IMR-90 (cell line): ENCODE data around the gene CD1C. TPM values are rescaled to one million over a fixed set of nuclear protein-coding genes. Genes with fewer than 3 reads are reported as not detected.
A peak's percentile ranks its signal among the peaks of the same experiment; 100 is the strongest.

Experiments
- ATAC-seq: fragments of 200-7000 bp; cut with Tn5 transposase; 2 replicates; pipeline ENCODE4 v1.9.1; 2020; ENCODE audit warnings: low read depth, mild to moderate bottlenecking, moderate library complexity
- Bru-seq: library from RNA; stranded (reverse); fragments of 400-500 nt; gene quantifications from one replicate; lab custom pipeline; 2021; lab: Mats Ljungman, UMichigan
- BruChase-seq, 2 experiments: library from RNA; stranded (reverse); fragments of 400-500 nt; gene quantifications; one replicate each; lab custom pipeline; 2021; lab: Mats Ljungman, UMichigan
- BruUV-seq: library from RNA; stranded (reverse); fragments of 400-500 nt; replicated peaks from 2 replicates; lab custom pipeline; 2021; lab: Mats Ljungman, UMichigan
- CTCF ChIA-PET: fragments of 300-600 bp; formaldehyde crosslinking; extraction: SDS; loops from one replicate; lab custom pipeline; 2021; ENCODE audit warnings: antibody characterized with exemption; lab: Yijun Ruan, JAX
- POLR2A ChIA-PET: fragments of 300-600 bp; sonication (Branson Sonifier 250); formaldehyde crosslinking; loops from one replicate; lab custom pipeline; 2022; ENCODE audit warnings: antibody characterized with exemption; ENCODE audit not compliant: unreplicated experiment; lab: Charles Lee
- DNase-seq: peaks from one replicate; pipeline ENCODE4 v3.0.0; 2013
- H2AFZ ChIP-seq: replicated peaks from 2 replicates; pipeline ENCODE3; 2013; ENCODE audit warnings: low read length, mild to moderate bottlenecking; ENCODE audit not compliant: poor library complexity
- H2AK5ac ChIP-seq: 2 replicates; pipeline ENCODE4 v1.6.1; 2013; ENCODE audit warnings: low read depth, low read length, inconsistent platforms
- H2AK9ac ChIP-seq: replicated peaks from 2 replicates; pipeline ENCODE3; 2013; ENCODE audit warnings: mild to moderate bottlenecking, low read depth, low read length, moderate library complexity; ENCODE audit not compliant: poor library complexity
- H2BK120ac ChIP-seq: 2 replicates; pipeline ENCODE4 v1.6.1; 2013; ENCODE audit warnings: low read depth, low read length, inconsistent platforms
- H2BK15ac ChIP-seq: 3 replicates; pipeline ENCODE4 v1.6.1; 2013; ENCODE audit warnings: low read depth, low read length, inconsistent platforms
- H2BK20ac ChIP-seq: 2 replicates; pipeline ENCODE4 v1.6.1; 2013; ENCODE audit warnings: low read depth, mild to moderate bottlenecking, inconsistent platforms, low read length, moderate library complexity
- H2BK5ac ChIP-seq: 2 replicates; pipeline ENCODE4 v1.6.1; 2013; ENCODE audit warnings: mild to moderate bottlenecking, low read depth, low read length, inconsistent platforms; ENCODE audit not compliant: poor library complexity, severe bottlenecking
- H3K14ac ChIP-seq: replicated peaks from 2 replicates; pipeline ENCODE4 v1.6.1; 2013; ENCODE audit warnings: low read depth, low read length, inconsistent platforms
- H3K18ac ChIP-seq: 2 replicates; pipeline ENCODE4 v1.6.1; 2013; ENCODE audit warnings: low read depth, low read length, control low read depth
- H3K23ac ChIP-seq: 2 replicates; pipeline ENCODE4 v1.6.1; 2013; ENCODE audit warnings: low read depth, low read length, inconsistent platforms
- H3K27ac ChIP-seq: 2 replicates; pipeline ENCODE4 v1.5.1; 2013; ENCODE audit warnings: mild to moderate bottlenecking, control low read depth, low read length; ENCODE audit not compliant: insufficient read depth
- H3K27me3 ChIP-seq: 2 replicates; pipeline ENCODE4 v1.6.1; 2013; ENCODE audit warnings: low read length; ENCODE audit not compliant: control insufficient read depth, insufficient read depth
- H3K36me3 ChIP-seq: 2 replicates; pipeline ENCODE4 v1.6.1; 2013; ENCODE audit warnings: low read length, mixed read lengths; ENCODE audit not compliant: control insufficient read depth, insufficient read depth
- H3K4ac ChIP-seq: 2 replicates; pipeline ENCODE4 v1.6.1; 2013; ENCODE audit warnings: low read depth, low read length, inconsistent platforms
- H3K4me1 ChIP-seq: 2 replicates; pipeline ENCODE4 v1.6.1; 2013; ENCODE audit warnings: low read length, mixed read lengths; ENCODE audit not compliant: control insufficient read depth, insufficient read depth
- H3K4me2 ChIP-seq: 2 replicates; pipeline ENCODE4 v1.6.1; 2013; ENCODE audit warnings: low read depth, mild to moderate bottlenecking, control low read depth, low read length, moderate library complexity
- H3K4me3 ChIP-seq: 2 replicates; pipeline ENCODE4 v1.5.1; 2013; ENCODE audit warnings: low read depth, mild to moderate bottlenecking, control low read depth, low read length, moderate library complexity; ENCODE audit not compliant: insufficient read depth
- H3K56ac ChIP-seq: 2 replicates; pipeline ENCODE4 v1.6.1; 2013; ENCODE audit warnings: low read length, inconsistent platforms; ENCODE audit not compliant: insufficient read depth; ENCODE audit errors: extremely low read depth
- H3K79me1 ChIP-seq, 2 experiments: 2 replicates each; pipeline ENCODE4 v1.6.1; 2013; ENCODE audit warnings: low read length in 2 of 2, inconsistent platforms in 1 of 2, low read depth in 1 of 2
- H3K9ac ChIP-seq: 2 replicates; pipeline ENCODE4 v1.6.1; 2013; ENCODE audit warnings: low read depth, low read length, control low read depth
- H3K9me1 ChIP-seq: 2 replicates; pipeline ENCODE4 v1.6.1; 2013; ENCODE audit warnings: low read length, inconsistent platforms; ENCODE audit not compliant: insufficient read depth
- H3K9me3 ChIP-seq: 2 replicates; pipeline ENCODE4 v1.6.1; 2013; ENCODE audit warnings: low read length; ENCODE audit not compliant: control insufficient read depth, insufficient read depth
- H4K20me1 ChIP-seq: 2 replicates; pipeline ENCODE4 v1.6.1; 2013; ENCODE audit warnings: low read length, inconsistent platforms; ENCODE audit not compliant: insufficient read depth
- H4K5ac ChIP-seq: 2 replicates; pipeline ENCODE4 v1.6.1; 2013; ENCODE audit warnings: mild to moderate bottlenecking, low read depth, low read length, control low read depth
- H4K8ac ChIP-seq, 2 experiments: 2 replicates each; pipeline ENCODE4 v1.6.1; 2013; ENCODE audit warnings: low read depth in 2 of 2, low read length in 2 of 2, control low read depth in 1 of 2, inconsistent platforms in 1 of 2
- H4K91ac ChIP-seq: 2 replicates; pipeline ENCODE4 v1.6.1; 2013; ENCODE audit warnings: low read depth, low read length, inconsistent platforms; ENCODE audit not compliant: insufficient read depth
- BHLHE40 ChIP-seq: fragments of 150-350 bp; IDR thresholded peaks from 2 replicates; pipeline ENCODE4 v1.6.1; 2016; ENCODE audit warnings: mild to moderate bottlenecking, low read depth, low read length
- CHD1 ChIP-seq: IDR thresholded peaks from 2 replicates; pipeline ENCODE4 v1.6.1; 2012; ENCODE audit warnings: low read depth, low read length, improper control_type of control experiment
- CTCF ChIP-seq: conservative IDR thresholded peaks from 2 replicates; pipeline ENCODE4 v1.5.1; 2012; ENCODE audit warnings: mild to moderate bottlenecking, low read depth, low read length, improper control_type of control experiment
- ELK1 ChIP-seq: fragments of 150-350 bp; IDR thresholded peaks from 2 replicates; pipeline ENCODE4 v1.6.1; 2016; ENCODE audit warnings: low read depth, mild to moderate bottlenecking, low read length, moderate library complexity, borderline replicate concordance
- FOS ChIP-seq: fragments of 150-350 bp; IDR thresholded peaks from 2 replicates; pipeline ENCODE4 v1.6.1; 2016; ENCODE audit warnings: low read depth, low read length
- MAFK ChIP-seq: IDR thresholded peaks from 2 replicates; pipeline ENCODE4 v1.6.1; 2012; ENCODE audit warnings: low read depth, low read length, improper control_type of control experiment
- MAZ ChIP-seq: IDR thresholded peaks from 2 replicates; pipeline ENCODE4 v1.6.1; 2012; ENCODE audit warnings: low read depth, mild to moderate bottlenecking, low read length, improper control_type of control experiment, moderate library complexity, borderline replicate concordance
- MXI1 ChIP-seq: IDR thresholded peaks from 2 replicates; pipeline ENCODE4 v1.6.1; 2012; ENCODE audit warnings: low read depth, mild to moderate bottlenecking, low read length, moderate library complexity, borderline replicate concordance
- NFE2L2 ChIP-seq: fragments of 150-350 bp; IDR thresholded peaks from 2 replicates; pipeline ENCODE4 v1.6.1; 2016; ENCODE audit warnings: low read depth, mild to moderate bottlenecking, low read length
- POLR2A ChIP-seq: IDR thresholded peaks from 2 replicates; pipeline ENCODE4 v1.6.1; 2012; ENCODE audit warnings: mild to moderate bottlenecking, low read depth, low read length
- RCOR1 ChIP-seq: IDR thresholded peaks from 2 replicates; pipeline ENCODE4 v1.6.1; 2012; ENCODE audit warnings: mild to moderate bottlenecking, low read length, improper control_type of control experiment; ENCODE audit not compliant: insufficient replicate concordance
- RFX5 ChIP-seq: IDR thresholded peaks from 2 replicates; pipeline ENCODE4 v1.8.0; 2012; ENCODE audit warnings: low read depth, mild to moderate bottlenecking, low read length, moderate library complexity
- WGBS, 2 experiments: methylation state at CpG; one replicate each; pipeline versions ENCODE4 v1.1.5 to v1.1.7; 2013; ENCODE audit warnings: missing lambda C conversion rate in 2 of 2; ENCODE audit not compliant: insufficient read length in 1 of 2; ENCODE audit errors: extremely low coverage in 2 of 2; 5-methylcytosine and 5-hydroxymethylcytosine counted together
- dilution Hi-C: fragments of 300-500 bp; cut with HindIII; formaldehyde crosslinking; loops from one replicate; pipeline ENCODE4 v1.14.3; 2018; ENCODE audit warnings: low sequenced_read_pairs; ENCODE audit not compliant: unreplicated experiment
- in situ Hi-C: fragments of 300-500 bp; cut with MboI; formaldehyde crosslinking; loops from 3 replicates; pipeline ENCODE4 v1.14.3; 2019; ENCODE audit warnings: low sequenced_read_pairs, inconsistent platforms, mixed read lengths
- intact Hi-C: fragments of 100-400 bp; cut with micrococcal nuclease; formaldehyde crosslinking; loops from 2 replicates; pipeline ENCODE4 v1.10.0; 2022
- long read RNA-seq: library from polyadenylated mRNA; unstranded; transcript quantifications from one replicate; pipeline ENCODE4 v2.0.0, GENCODE V29; 2021; ENCODE audit not compliant: unreplicated experiment
- polyA plus RNA-seq, 3 experiments: library from polyadenylated mRNA; depleted of rRNA; stranded (reverse); fragments of >200 nt; gene quantifications; 2 replicates each; pipeline ENCODE4 v1.2.3, GENCODE V29; 2012; ENCODE audit warnings: low replicate concordance in 1 of 3
- total RNA-seq: library from RNA; depleted of rRNA; stranded (reverse); fragments of >200 nt; gene quantifications from 2 replicates; pipeline ENCODE4 v1.2.3, GENCODE V29; 2012; rRNA removed

CD1C gene
- total RNA-seq (not detected in 2 replicates), polyA plus RNA-seq (2012; rRNA removed) (not detected in 2 replicates), Bru-seq, nascent RNA (not detected), BruChase-seq, experiment 1, labeled RNA remaining after a 6-hour chase (not detected), BruChase-seq, experiment 2, labeled RNA remaining after a 2-hour chase (percentile 11 among the genes with signal in this experiment)
- polyA plus RNA-seq (2012; cell fraction: cytosol; rRNA removed): not detected in 2 replicates
- polyA plus RNA-seq (2012; cell fraction: nucleus; rRNA removed; ENCODE audit: low replicate concordance): not detected in 2 replicates
- long read RNA-seq: 0 reads

- no peak for ATAC-seq
- Histone ChIP-seq H2BK15ac (no peak within 1 kb of the TSS), H4K5ac (no peak within 1 kb of the TSS), H3K9ac (no peak within 1 kb of the TSS), H3K27ac (no peak within 1 kb of the TSS), H3K14ac (no peak within 1 kb of the TSS), H2AFZ (no peak within 1 kb of the TSS), H4K91ac (no peak within 1 kb of the TSS), H3K23ac (no peak within 1 kb of the TSS), H3K18ac (no peak within 1 kb of the TSS), H4K20me1 (no peaks in the 10 kb centered on the region), H2AK9ac (no peak within 1 kb of the TSS), H3K4me3 (no peak within 1 kb of the TSS), H2BK20ac (no peak within 1 kb of the TSS), H3K4me1 (no peaks in the 10 kb centered on the region), H3K56ac (no peak within 1 kb of the TSS), H3K79me1 (no peaks in the 10 kb centered on the region), H2BK120ac (no peak within 1 kb of the TSS), H3K4ac (no peak within 1 kb of the TSS), H3K9me3 (no peaks in the 10 kb centered on the region), H3K9me1 (no peaks in the 10 kb centered on the region), H3K4me2 (no peak within 1 kb of the TSS), H2AK5ac (no peak within 1 kb of the TSS), H2BK5ac (no peak within 1 kb of the TSS), H3K27me3 (no peaks in the 10 kb centered on the region), H3K36me3 (no peaks in the 10 kb centered on the region), H4K8ac (no peak within 1 kb of the TSS)
- BruUV-seq: no TSS peak
- dilution Hi-C loops (no loop called here), in situ Hi-C loops (no loop called here), intact Hi-C loops (loop anchor here (10.0 kb wide), 1 partner anchor 245 kb away; no protein-coding TSS in a partner anchor)
- CTCF ChIA-PET: no interaction called here
- POLR2A ChIA-PET: no interaction called here
- DNase-seq: no peak
- 56% methylated on average over 3 of the region's 4 CpGs; no CpG with 5 or more reads in 1 of the 2 experiments for WGBS, 2 experiments
- TF ChIP-seq CTCF (no peak), MAZ (no peak), RFX5 (no peak), FOS (no peak), RCOR1 (no peak), BHLHE40 (no peak), ELK1 (no peak), NFE2L2 (no peak), CHD1 (no peak), POLR2A (no peak), MAFK (no peak), MXI1 (no peak)
These were observed at the start of gene CD1C for GRCh38 chr1:158289811-158290210. TSS of gene CD1C (plus strand) at chr1:158289923. CDS start at chr1:158290065, 142 bp downstream.
